CD4-positive, alpha-beta T cell treated with Interleukin-6 for 4 hours (primary cell): ENCODE results near the gene CD80.
A peak's percentile ranks its signal among the peaks of the same experiment; 100 is the strongest.
"Not testable (repeated sequence)": the region's sequence is repeated elsewhere in the genome, so short reads cannot be mapped to it uniquely, and the experiment has no call there.

Experiments used
- DNase-seq: peaks from one replicate; pipeline ENCODE4 v3.0.0-alpha.2; 2020; ENCODE audit warnings: mixed read lengths

CD80 gene

GRCh38 chr3:119559441-119559963, at the start of gene CD80:
Gene CD80, minus strand, starts transcription at chr3:119559614. Its CDS starts 1,886 bp downstream, at chr3:119557728.
- peak; percentile 53 for DNase-seq

GRCh38 chr3:119608405-119609000, 49.1 kb upstream of the CD80 start:
- DNase-seq = no peak

- no peak for DNase-seq
Observed at GRCh38 chr3:119604878-119605277, 45.5 kb upstream of the CD80 start.

GRCh38 chr3:119602676-119603075, 43.3 kb upstream of the CD80 start:
- no peak for DNase-seq

GRCh38 chr3:119601154-119601553, 41.7 kb upstream of the CD80 start:
- no peak for DNase-seq

GRCh38 chr3:119600732-119601131, 41.3 kb upstream of the CD80 start:
- peak; percentile 18 for DNase-seq

GRCh38 chr3:119599558-119600174, 40.3 kb upstream of the CD80 start:
- no peak for DNase-seq

GRCh38 chr3:119598410-119599098, 39.1 kb upstream of the CD80 start:
- no peak for DNase-seq

GRCh38 chr3:119597548-119598288, 38.3 kb upstream of the CD80 start, which contains the start of gene PLA1A:
Gene PLA1A, plus strand, starts transcription at chr3:119597885. Its CDS starts 29 bp downstream, at chr3:119597914.
- DNase-seq = no peak

GRCh38 chr3:119596398-119596797, 37.0 kb upstream of the CD80 start:
- DNase-seq = no peak

GRCh38 chr3:119595639-119596334, 36.4 kb upstream of the CD80 start:
- no peak for DNase-seq

- DNase-seq = not testable (repeated sequence)
Observed at GRCh38 chr3:119594929-119595328, 35.5 kb upstream of the CD80 start.

- no peak for DNase-seq
Observed at GRCh38 chr3:119594066-119594465, 34.7 kb upstream of the CD80 start.

- no peak for DNase-seq
Observed at GRCh38 chr3:119592861-119593260, 33.4 kb upstream of the CD80 start.

GRCh38 chr3:119590706-119591105, 31.3 kb upstream of the CD80 start:
- DNase-seq = no peak

GRCh38 chr3:119589102-119589773, 29.8 kb upstream of the CD80 start:
- DNase-seq = no peak

GRCh38 chr3:119588112-119588511, 28.7 kb upstream of the CD80 start:
- no peak for DNase-seq

GRCh38 chr3:119586733-119587172, 27.3 kb upstream of the CD80 start:
- DNase-seq = no peak

- no peak for DNase-seq
Observed at GRCh38 chr3:119585856-119586570, 26.6 kb upstream of the CD80 start.

GRCh38 chr3:119585208-119585607, 25.8 kb upstream of the CD80 start:
- DNase-seq = no peak

- no peak for DNase-seq
Observed at GRCh38 chr3:119582178-119582577, 22.8 kb upstream of the CD80 start.
